M059J (cell line): ENCODE measurements around the gene PZP. TPM values are rescaled to one million over a fixed set of nuclear protein-coding genes. Genes with fewer than 3 reads are reported as not detected.
A peak's percentile ranks its signal among the peaks of the same experiment; 100 is the strongest.
"Not testable (repeated sequence)": the region's sequence is repeated elsewhere in the genome, so short reads cannot be mapped to it uniquely, and the experiment has no call there.

Source experiments
- DNase-seq: peaks from one replicate; pipeline ENCODE4 v3.0.0-alpha.2; 2012; ENCODE audit warnings: low read depth
- total RNA-seq: library from RNA; depleted of rRNA; stranded (reverse); fragments of >200 nt; shearing (Covaris generic); gene quantifications from 2 replicates; pipeline ENCODE4 v1.2.3, GENCODE V29; 2014; rRNA removed

Gene PZP
- not detected in 2 replicates for total RNA-seq

DNA sequence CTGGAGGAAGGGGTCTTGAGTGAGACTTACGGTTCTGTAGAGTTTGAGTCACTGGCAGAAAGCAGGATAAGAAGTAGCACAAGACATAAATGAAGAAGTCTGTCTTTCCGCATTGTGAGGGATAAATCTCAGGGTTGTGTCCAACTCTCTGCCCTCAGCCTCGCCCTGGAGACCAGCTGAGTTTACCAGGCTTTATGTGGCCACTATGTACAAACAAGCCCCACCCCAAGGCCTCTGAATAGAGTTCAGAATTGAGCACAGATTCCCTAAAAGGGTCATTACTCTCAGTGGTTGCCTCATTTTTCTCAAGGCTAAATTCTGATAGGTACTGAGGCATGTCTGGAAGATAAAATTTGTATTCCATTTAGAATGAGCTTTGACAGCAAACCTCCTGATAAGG lies at the start of gene PZP:
Gene PZP, minus strand, starts transcription at position 167 of the 400 bp plus-strand sequence. Its CDS starts 54 bp downstream, at position 113.
- DNase-seq = no peak

DNA sequence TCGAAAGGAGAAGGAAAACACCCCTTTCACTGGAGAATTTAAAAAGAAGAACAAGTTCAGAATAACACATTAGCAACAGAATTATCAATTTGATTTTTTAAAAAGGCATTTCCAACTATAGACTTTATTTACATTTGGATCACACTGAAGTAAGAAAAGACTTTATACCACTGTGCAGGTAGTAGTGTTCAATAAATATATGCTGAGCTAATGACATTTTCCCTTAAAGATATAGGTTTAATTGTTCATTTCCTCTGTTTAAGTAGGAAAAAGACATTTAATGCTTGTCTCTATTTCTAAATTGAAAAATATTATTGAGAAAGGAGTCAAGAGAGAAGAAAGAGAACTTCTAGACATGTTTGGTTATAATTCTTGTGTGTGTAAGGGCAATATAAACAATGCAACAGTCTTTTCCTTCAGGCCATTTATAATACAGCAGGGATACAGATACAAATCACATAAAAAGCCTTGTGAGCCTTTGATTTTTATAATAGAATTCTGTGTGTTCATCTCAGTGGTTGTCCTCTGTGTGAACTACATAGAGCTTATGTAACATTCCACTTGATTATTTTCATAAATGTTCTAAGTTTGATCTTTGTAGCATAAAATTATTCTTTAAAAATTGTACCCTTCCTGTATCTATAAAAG lies 48.7 kb upstream of the PZP start:
- DNase-seq = no peak

DNA sequence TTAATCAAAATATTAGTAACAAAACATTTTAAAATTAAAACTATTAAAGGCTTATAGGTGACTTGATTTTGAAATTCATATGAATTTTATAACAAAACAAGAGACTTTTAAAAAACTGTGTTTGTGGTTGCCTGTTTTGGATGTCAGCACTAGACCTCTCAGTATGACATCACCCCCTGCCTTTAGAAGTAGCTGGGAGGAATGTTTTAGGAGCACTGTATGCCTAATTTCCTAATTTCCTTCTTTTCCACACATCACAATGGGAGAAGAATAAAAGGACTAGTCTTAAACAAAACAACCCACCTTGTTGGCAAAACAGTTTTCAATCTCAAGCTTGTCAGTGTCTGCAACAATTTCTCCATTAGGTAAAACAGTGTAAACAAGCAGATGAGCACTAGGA lies 48.1 kb upstream of the PZP start:
- DNase-seq = no peak

DNA sequence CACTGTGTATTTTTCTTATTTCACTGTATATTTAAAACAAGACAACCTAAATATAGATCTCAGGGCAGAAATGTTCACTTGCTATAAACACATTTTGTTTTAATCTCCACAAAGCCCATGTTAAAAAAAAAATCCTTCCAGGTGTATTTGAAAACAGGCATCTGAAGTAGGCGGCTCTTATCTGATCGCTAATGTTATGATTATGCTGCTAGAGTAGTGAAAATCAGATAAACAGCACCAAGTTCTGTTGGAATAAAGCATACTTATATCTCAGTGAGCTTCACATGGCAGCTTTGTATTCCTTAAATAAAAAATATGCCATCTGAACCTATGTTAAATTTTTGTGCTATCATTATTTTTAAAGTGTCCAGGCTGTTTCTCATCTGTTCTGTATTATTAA lies 47.6 kb upstream of the PZP start:
- DNase-seq = no peak

DNA sequence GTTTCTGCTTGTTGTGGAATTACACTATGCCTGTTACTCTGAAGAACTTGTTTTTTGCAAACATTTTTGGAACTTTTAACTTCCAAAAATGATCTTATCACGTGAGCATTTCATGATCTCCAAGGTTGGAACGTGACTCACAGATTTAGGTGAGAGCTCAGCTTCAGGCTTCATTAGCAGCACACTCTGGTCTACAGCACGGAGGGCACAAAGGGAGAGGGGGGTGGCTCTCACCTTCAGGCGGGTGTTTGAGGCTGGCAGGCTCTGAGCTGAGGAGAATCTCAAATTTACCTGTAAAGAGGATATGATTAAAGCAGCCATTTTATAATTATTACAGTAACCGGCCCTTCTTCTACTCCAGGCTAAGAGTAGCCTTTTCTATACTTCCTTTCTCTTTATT lies 45.3 kb upstream of the PZP start:
- no peak for DNase-seq

DNA sequence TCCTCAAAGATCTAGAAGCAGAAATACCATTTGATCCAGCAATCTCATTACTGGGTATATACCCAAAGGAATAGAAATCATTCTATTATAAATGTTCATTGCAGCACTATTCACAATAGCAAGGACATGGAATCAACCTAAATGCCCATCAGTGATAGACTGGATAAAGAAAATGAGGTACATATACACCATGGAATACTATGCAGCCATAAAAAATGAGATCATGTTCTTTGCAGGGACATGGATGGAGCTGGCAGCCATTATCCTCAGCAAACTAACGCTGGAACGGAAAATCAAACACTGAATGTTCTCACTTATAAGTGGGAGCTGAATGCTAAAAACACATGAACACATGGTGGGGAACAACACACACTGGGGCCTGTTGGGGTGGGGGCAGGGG lies 44.6 kb upstream of the PZP start:
- not testable (repeated sequence) for DNase-seq

DNA sequence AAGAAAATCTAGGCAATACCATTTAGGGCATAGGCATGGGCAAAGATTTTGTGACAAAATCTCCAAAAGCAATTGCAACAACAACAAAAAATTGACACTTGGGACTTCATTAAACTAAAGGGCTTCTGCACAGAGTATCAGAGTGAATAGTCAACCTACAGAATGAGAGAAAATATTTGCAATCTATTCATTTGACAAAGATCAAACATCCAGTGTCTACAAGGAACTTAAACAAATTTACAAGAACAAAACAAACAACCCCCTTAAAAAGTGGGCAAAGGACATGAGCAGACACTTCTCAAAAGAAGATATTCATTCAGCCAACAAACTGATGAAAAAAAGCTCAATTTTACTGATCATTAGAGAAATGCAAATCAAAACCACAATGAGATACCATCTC lies 44.1 kb upstream of the PZP start:
- DNase-seq = no peak

DNA sequence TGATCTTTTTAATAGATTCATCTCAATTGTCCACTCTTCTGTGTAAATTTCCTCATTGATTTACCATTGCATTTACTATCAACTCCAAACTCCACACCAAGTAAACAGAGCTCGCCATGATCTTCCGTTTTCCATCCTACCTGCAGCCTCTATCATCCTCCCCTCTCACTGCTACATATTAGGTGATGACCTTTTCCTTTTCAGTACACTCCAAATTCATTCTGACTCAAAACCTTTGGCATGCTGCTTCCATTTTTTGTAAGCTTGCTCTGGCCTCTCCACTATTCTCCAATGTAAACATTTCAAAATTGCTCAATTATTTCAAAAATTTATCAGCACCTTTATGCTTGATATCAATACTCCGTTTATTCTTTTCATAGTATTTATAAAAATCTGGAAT lies 40.2 kb upstream of the PZP start:
- no peak for DNase-seq

DNA sequence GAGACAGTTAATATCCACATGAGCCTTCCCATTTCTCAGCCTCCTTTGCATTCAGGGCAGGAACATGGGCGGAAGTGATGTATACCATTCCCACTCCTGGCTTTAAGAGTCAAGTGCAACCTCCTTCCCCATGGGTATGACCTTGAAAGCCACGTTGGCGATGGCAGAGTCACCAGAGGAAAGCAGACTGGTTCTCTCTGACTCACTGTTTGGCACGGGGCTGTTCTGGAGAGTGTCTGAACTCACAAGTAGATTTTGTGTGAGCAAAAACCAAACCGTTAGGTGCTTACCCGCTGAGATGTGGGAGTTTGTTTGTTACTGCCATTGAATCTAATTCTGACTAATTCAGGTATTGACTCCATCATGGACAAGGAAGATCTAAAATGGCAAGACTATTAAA lies 36.7 kb upstream of the PZP start:
- peak; percentile 18 for DNase-seq

DNA sequence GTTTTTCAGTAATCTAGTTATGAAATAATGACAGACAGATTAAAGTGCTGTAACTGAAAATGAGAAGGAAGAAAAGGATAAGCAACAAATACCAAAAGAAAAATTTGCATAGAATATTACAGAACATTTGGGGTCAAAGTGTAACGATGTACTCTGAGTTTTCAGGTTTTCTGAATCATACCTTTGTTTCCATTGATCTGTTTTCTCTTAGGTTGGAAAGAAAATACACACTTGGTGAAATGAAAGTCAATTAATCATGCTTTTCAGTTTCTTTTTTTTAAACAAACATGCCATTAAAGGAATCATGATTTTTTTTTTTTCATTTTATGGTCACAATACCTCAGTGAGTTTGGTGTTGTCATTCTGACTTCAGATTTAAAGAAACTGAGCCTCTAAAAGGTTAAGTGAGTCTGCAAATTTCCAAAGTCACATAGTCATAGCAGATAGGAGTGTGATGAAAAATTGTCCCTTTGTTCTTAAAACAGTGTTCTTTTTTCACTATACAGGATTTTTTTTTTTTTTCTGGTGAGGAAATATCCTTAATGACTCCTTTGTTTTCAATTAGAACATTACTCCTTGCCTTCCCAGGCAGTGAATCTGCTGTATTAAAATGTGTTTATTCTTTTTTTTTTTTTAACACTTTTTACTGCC lies 35.9 kb upstream of the PZP start:
- DNase-seq = no peak

DNA sequence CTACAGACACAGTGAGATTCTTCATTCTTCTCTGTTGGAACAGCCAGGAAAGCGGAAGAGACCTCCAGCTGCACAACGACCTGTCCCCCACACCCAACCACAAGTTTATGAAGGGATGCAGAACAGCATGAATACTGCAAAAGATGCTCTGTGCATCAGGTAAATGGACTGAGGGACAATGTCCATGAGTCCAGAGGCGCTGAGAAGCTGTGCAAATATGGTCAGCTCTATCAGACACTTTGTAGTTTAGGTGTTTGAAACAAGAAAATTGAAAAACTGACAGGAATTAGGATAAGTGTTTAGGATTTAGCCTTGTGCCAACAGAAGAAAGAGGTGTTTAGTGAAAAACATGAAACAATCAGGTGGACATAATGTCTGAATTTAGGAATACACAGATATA lies 33.1 kb upstream of the PZP start:
- no peak for DNase-seq

DNA sequence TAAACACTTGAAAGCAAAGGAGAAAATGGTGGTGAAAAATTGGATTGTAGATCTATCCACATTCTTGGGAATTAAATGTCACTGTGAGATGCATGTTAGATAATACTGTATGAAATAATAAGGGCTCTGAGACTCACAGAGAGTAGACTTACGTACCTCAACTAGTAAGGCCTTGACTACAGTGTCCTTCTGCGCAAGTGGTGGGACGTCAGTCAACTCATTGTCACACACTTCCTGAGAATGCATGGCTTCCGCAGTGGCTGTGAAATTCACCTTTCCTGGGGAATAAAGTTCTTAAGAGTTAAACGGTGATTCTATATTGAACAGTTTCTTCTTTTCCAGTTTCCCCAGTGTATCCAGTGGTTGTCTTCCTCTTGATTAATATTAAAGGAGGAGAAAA lies 32.6 kb upstream of the PZP start:
- DNase-seq = no peak

DNA sequence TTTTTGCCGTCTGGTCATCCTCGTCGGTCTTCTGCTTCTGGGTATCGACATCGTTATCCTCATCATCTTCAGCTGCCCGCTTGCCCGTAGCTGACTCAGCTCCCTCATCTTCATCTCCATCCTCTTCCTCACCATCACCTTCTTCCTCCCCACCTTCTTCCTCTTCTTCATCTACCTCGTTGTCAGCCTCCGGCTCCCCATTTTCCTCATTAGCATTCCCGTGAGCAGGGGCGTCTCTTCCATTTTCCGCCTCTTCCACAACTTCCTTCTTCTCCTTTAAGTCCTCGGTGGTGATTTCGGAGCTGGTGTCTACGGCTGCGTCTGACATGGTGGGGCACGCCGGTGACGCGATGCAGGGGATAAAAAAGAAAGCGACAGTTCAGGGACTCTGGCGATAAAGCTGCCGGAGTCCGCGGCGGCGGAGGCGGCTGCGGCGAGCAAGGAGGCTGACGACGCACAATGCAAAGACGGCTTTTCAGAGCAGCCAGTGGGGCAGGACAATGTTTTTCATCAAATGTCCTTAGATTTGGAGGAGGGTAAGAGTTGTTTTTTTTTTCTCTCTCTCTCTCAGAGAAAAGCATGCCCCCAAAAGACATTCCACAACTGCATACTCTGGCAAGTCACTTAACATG lies 31.9 kb upstream of the PZP start:
- not testable (repeated sequence) for DNase-seq

DNA sequence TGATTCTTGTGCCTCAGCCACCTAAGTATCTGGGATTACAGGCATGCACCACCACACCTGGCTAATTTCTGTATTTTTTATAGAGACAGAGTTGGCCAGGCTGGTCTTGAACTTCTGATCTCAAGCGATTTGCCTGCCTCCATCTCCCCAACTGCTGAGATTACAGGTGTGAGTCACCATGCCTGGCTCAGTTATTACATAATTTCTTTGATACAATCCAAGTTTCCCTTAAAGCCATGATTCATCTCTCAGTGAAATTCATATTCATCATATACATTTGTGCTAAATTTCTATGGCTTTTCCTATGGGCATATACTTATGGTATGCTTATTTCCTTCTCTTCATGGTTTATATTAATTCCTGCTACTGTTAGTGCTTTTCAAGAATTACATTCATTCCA lies 29.1 kb upstream of the PZP start:
- no peak for DNase-seq

DNA sequence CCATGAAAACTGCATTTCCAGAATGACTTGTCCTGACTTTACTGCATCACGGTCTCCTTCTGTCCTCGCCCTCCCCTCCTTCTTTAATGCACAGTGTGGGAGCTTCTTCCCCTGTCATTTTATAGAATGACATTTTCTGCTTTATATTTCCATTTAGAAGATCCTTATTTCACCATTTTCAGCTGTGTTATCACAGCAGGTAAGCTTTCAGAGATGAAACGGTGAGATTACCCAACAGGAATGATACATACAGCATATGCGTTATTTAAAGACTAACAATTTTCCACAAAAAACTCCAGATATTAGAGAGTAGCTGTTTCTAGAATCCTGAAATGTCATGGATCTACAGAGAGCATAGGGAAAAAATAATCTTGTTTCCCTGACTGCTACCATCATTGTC lies 27.3 kb upstream of the PZP start:
- DNase-seq = no peak

DNA sequence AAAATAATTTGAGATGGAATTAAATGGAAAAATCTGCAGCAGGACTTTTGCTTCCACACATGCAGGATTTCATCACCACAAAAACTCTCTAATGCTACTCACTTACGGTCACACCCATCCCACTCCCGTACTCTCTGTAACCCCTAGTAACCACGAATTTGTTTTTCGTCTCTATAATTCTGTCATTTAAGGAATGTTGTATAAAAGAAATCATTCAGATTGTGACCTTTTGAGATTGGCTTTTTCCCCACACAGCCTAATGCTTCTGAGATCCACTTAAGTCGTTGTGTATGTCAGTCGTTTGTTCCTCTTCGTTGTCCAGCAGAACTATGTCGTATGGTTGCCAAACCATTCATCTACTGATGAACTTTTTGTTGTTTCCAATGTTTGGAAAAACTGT lies 19.8 kb upstream of the PZP start:
- no peak for DNase-seq

DNA sequence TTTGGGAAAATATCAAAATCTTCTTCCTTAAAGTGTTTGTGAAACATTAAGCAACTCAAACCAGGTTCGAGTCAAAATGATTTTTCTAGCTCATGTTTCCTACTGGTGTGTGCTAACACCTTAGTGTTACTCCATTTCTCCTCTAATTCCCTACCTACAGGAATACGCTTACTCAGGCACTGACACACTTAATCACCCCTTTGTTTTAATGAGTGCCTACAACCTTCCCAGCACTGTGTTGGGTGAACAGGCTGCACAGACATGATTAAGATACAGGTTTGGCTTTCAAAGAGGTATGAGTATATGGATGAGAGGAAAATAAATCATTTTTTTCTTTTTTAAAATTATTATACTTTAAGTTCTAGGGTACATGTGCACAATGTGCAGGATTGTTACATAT lies 15.6 kb upstream of the PZP start:
- DNase-seq = no peak

DNA sequence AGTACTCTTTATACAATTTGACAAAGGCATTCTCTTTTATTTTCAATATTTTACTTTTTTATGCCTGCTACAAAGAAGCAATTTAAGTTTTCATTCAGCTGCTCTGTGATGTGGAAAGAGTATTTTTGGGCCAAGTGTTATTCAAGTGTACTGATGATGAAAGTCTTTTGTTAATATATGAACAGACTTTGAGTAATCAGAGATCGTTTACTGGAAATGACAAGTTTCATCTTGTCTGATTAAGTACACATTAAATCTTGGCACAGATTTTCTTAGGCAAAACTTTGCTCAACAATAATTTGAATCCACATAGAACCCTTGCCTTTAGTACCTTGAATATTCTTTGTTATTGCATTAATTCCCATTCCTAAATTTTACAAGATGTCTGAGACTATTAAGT lies 13.3 kb upstream of the PZP start:
- DNase-seq = no peak

DNA sequence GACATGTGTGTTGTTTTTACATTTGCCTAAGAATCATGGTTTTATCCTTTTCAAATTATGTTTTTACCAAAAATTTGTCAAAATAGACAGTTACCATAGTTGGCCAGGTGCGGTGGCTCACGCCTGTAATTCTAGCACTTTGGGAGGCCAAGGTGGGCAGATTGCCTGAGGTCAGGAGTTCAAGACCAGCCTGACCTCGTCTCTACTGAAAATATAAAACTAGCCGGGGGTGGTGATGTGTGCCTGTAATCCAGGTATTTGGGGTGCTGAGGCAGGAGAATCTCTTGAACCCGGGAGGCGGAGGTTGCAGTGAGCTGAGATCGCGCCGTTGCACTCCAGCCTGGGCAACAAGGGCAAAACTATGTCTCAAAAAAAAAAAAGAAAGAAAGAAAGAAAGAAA lies 12.8 kb upstream of the PZP start:
- DNase-seq = not testable (repeated sequence)

DNA sequence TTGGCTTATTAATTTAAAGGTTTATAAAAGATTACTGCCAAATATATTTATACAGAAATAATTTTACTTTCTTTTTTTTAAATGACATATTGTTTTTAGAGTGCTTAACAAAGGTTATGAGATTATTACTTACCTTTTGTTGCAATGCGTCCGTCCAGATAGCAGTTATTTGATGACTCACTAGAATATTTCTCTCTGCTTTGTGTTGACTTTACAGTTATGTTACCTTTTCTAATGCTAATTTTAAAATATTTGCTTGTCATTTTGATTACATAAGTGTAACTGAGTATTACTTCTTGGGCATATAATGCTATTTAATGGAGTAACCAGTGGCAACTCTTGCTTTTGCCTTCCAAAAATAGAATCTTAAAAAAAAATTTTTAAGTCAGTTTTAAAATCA lies 6.3 kb upstream of the PZP start:
- no peak for DNase-seq

DNA sequence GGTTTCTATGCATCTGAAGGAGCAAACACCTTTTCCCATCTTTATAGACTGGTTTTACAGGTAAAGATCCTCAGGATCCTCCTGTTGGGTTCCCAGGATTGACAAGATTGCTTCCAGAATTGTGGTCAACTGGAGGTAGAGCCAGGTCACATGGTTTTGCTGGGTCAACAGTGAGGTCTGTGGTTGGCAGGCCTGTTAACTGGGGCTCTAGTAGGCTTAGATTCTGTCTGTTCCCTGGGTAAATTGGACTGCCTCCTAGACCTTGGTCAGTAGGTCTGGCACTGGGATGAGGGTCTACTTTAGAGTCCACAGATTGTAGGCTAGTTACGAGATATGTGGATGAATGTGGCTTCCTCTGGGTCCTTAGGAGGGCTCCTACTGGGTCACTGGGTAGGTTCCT lies 3.5 kb upstream of the PZP start:
- DNase-seq = no peak

DNA sequence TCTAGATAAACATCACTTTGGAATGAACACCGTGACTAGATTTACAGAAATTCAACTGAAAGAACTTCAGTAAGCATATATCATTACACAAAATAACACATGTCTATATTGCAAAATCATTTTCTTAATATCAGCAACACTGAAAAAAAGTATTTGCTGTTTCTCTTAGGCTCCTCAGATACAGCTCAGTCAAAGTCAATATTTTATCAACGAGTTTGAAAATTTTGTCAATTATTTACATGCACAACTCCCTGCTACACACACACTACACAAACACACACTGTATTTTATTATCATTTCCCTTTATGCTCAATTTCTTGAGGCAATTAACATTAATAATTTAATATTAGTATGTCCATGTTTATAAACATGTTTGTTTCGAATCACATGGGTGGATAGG lies 3.8 kb downstream of the PZP start:
- DNase-seq = no peak

DNA sequence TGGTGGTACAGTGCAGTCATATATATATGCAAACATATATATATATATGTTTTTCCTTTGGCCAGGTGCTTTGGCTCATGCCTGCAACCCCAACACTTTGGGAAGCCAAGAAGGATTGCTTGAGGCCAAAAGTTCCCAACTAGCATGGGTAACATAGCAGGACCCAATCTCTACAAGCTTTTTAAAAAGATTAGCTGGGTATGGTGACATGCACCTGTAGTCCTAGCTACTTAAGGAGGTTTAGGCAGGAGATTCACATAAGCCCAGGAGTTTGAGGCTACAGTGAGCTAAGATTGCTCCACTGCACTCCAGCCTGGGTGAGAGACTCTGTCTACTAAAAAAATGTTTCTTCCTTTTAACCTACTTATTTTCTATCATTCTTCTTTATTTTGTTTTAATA lies 10.2 kb downstream of the PZP start:
- no peak for DNase-seq

DNA sequence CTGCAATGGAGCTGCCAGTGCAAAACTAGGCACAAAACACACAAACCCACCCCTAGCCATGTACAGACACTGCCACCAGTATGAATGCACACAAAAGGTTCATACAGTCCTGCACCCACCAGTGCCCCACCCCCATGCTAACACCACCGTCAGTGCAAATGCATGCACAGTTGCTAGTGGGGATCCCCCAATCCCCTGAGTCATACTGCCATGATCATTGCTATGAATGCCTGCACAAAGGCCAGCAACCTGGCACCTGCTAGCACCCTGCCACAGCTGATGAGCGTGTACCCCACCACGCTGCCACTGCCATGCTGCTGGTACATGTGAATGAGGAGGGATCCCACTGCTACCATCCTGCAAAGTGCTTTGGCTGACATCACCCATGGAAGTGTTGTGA lies 23.9 kb downstream of the PZP start:
- no peak for DNase-seq
